Right lobe of liver (tissue), 6 donors: Measurements from ENCODE around the gene TMEM120B. TPM values are rescaled to one million over a fixed set of nuclear protein-coding genes. Genes with fewer than 3 reads are reported as not detected.
A peak's percentile ranks its signal among the peaks of the same experiment; 100 is the strongest.

Source experiments
- ATAC-seq, 4 donors: fragments of 200-7000 bp; cut with Tn5 transposase; one replicate each; pipeline ENCODE4 v1.9.1; 2020; ENCODE audit warnings: mild to moderate bottlenecking in 4 of 4, moderate library complexity in 4 of 4
- DNase-seq, 3 donors: peaks; one replicate each; pipeline ENCODE4 v3.0.0-alpha.2; 2020
- H3K27ac ChIP-seq, 3 donors: fragments of 200-600 bp; one replicate each; pipeline ENCODE4 v1.8.0; 2022
- H3K27me3 ChIP-seq, 2 donors: fragments of 200-600 bp; one replicate each; pipeline ENCODE4 v1.8.0; 2022
- H3K36me3 ChIP-seq, 4 donors: fragments of 200-600 bp; sonication (generic) in 1 of 4; one replicate each; pipeline versions ENCODE4 v1.5.1 to v1.8.0; 2017 to 2022; ENCODE audit warnings: control low read depth in 1 of 4
- H3K4me1 ChIP-seq, 4 donors: fragments of 200-600 bp; sonication (generic) in 1 of 4; one replicate each; pipeline versions ENCODE4 v1.5.1 to v1.8.0; 2017 to 2022; ENCODE audit warnings: control low read depth in 1 of 4
- H3K4me3 ChIP-seq, 3 donors: fragments of 200-600 bp; one replicate each; pipeline ENCODE4 v1.8.0; 2022
- H3K9me3 ChIP-seq, 4 donors: fragments of 200-600 bp; sonication (generic) in 1 of 4; one replicate each; pipeline versions ENCODE4 v1.5.1 to v1.8.0; 2017 to 2022; ENCODE audit warnings: control low read depth in 1 of 4
- POLR2A ChIP-seq: fragments of 450-650 bp; IDR thresholded peaks from one replicate; pipeline ENCODE4 v1.6.1; 2017; ENCODE audit warnings: antibody characterized with exemption, mild to moderate bottlenecking
- WGBS: methylation state at CpG from one replicate; pipeline ENCODE4 v1.1.6; 2018; ENCODE audit warnings: low coverage, low lambda C conversion rate; ENCODE audit not compliant: insufficient coverage; ENCODE audit errors: missing lambda C conversion rate; 5-methylcytosine and 5-hydroxymethylcytosine counted together
- intact Hi-C, 2 donors: fragments of 100-400 bp; cut with DNase I; formaldehyde crosslinking; loops; one replicate each; pipeline versions ENCODE4 v1.11.2 to v1.14.1; 2022
- total RNA-seq, 6 experiments: library from RNA; depleted of rRNA in 2 of 6; stranded (reverse); fragments of >200 nt in 2 of 6; fragmentation: NEBNext Ultra II Directional in 3 of 6; extraction: Animal tissue kit (Norgen Biotek cat#: 25700) in 3 of 6; gene quantifications; one replicate each; pipeline versions ENCODE4 v1.1.0 to v1.2.4, GENCODE V29; 2016 to 2023
- TF ChIP-seq, protein P1 (sequence below), 4 donors: fragments of 200-600 bp in 3 of 4; fragments of 450-650 bp in 1 of 4; IDR thresholded peaks; one replicate each; pipeline versions ENCODE4 v1.5.1 to v1.8.0; 2016 to 2022; ENCODE audit warnings: antibody characterized with exemption in 4 of 4, mild to moderate bottlenecking in 2 of 4
- donor health status: DM: no; HTN: yes; CAD: no.
- donor health status: DM: no; HTN: no; CAD: no.
- donor health status: DM: no; HTN: no; CAD: no.
- donor health status: DM: no; HTN: yes; CAD: no.
- donor health status: DM: no; HTN: yes; CAD: no.

TMEM120B gene
- total RNA-seq, 6 experiments from 2014 or later: 3.3 to 6.4 (median 4.7) TPM

DNA sequence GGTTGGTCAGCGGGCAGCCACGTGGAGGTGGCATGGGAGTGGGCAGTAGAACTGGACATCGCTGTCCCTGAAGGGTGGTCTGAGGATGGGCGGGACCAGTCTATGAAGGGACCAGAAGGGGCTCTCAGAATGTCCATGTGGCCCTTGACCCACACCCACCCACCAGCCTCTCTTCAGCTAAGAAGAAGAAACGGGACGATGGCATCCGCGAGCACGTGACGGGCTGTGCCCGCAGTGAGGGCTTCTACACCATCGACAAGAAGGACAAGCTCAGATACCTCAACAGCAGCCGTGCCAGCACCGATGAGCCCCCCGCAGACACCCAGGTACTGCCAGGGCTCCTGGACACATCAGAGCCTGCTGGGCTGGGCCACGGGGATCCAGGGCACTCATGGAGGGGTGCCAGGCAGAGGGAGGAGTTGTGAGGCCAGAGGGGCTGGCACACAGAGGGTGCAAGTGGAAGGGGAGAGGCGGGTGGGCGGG lies 112.5 kb downstream of the TMEM120B start:
- ATAC-seq (peak in 2 of 4 donors; percentile 10 to 16), DNase-seq (peak in 1 of 3 donors; percentile 58)
- no peaks in the 10 kb centered on the region for H3K27me3 ChIP-seq
- 81% methylated on average over 5 of the region's 18 CpGs for WGBS
- no peaks in the 10 kb centered on the region for H3K4me1 ChIP-seq
- intact Hi-C loops: no loop called here
- no peak overlapping the region for H3K4me3 ChIP-seq
- no peak for TF ChIP-seq POLR2A
- TF ChIP-seq, protein P1, sequence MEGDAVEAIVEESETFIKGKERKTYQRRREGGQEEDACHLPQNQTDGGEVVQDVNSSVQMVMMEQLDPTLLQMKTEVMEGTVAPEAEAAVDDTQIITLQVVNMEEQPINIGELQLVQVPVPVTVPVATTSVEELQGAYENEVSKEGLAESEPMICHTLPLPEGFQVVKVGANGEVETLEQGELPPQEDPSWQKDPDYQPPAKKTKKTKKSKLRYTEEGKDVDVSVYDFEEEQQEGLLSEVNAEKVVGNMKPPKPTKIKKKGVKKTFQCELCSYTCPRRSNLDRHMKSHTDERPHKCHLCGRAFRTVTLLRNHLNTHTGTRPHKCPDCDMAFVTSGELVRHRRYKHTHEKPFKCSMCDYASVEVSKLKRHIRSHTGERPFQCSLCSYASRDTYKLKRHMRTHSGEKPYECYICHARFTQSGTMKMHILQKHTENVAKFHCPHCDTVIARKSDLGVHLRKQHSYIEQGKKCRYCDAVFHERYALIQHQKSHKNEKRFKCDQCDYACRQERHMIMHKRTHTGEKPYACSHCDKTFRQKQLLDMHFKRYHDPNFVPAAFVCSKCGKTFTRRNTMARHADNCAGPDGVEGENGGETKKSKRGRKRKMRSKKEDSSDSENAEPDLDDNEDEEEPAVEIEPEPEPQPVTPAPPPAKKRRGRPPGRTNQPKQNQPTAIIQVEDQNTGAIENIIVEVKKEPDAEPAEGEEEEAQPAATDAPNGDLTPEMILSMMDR (IDR thresholded peaks at IDR 0.05): no peak
- H3K9me3 ChIP-seq: no peaks in the 10 kb centered on the region
- H3K36me3 ChIP-seq: peaks cover under 1 to 80% (median 47%) of the 10 kb centered on the region in 4 donors
- no peak overlapping the region for H3K27ac ChIP-seq

DNA sequence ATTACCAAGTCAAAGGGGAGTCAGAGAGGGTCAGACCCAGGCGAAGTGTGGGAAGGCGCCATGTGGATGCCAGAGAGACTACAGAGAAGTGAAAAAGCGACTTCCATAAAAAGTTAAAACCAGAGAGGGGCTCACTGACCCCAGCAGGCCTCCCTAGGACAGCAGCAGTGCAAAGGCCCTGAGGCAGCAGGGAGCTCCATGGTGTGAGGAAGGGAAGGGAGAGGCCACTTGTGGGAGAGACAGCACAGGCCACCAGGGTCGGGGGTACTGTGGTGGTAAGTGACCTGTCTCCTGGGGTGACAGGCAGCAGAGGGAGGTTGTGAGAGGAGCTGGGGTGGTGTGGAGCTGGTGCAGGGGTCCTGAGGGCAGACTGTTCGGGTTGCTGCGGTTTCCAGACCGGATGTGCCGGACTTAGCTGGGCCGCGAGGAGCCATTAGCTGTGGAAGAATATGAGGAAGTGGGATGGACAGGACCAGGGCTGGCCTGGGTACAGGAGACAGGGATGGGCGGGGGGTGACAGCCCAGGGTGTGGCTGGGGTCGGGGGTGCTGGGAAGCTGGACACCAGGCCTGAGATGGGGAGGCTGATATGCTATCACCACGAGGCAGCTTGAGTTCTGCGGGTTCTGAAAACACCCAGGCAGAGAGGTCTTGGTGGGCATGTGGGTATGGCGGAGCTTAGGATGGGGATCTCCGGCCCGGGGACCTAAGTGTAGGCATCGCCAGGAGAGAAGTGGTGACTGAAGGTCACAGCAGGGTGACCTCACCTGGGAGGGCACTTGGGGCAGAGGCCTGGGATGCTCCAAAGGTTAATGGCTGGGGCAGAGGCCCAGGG lies 114.0 kb downstream of the TMEM120B start:
- WGBS: 87% methylated on average over 12 of the region's 18 CpGs
- TF ChIP-seq POLR2A: no peak
- TF ChIP-seq, protein P1 (IDR thresholded peaks at IDR 0.05): no peak
- no peak for DNase-seq

DNA sequence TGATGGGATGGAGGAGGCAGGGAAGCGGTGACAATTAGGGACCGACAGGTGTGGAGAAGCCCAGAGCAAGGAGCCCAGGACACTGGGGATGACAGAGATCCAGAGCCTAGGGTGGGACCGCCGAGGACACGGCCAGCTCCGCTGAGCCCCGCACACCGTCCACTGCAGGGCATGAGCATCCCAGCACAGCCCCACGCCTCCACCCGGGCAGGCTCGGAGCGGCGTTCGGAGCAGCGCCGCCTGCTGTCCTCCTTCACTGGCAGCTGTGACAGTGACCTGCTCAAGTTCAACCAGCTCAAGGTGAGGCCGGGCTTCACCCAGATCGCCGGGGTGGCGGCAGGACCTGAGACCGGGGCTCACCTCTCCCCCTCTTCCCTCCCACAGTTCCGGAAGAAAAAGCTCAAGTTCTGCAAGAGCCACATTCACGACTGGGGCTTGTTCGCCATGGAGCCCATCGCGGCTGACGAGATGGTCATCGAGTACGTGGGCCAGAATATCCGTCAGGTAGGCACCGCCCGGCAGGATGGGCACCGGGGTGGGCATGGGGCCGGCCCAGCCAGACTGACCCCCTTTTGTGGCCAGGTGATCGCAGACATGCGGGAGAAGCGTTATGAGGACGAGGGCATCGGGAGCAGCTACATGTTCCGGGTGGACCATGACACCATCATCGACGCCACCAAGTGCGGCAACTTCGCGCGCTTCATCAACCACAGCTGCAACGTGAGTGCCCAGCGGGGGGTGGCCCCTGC lies 115.0 kb downstream of the TMEM120B start:
- Histone ChIP-seq H3K4me1 (no peaks in the 10 kb centered on the region), H3K36me3 (peaks cover 0 to 74% (median 33%) of the 10 kb centered on the region in 4 donors), H3K27me3 (no peaks in the 10 kb centered on the region), H3K9me3 (no peaks in the 10 kb centered on the region), H3K4me3 (no peak overlapping the region), H3K27ac (no peak overlapping the region)
- DNase-seq (no peak), ATAC-seq (no peak)
- intact Hi-C loops: no loop called here
- TF ChIP-seq, protein P1 (IDR thresholded peaks at IDR 0.05): no peak
- TF ChIP-seq POLR2A: no peak
- WGBS: 87% methylated on average over 10 of the region's 48 CpGs

More for the DNA sequence above, 114.0 kb downstream of the TMEM120B start:
- H3K4me1 ChIP-seq: no peaks in the 10 kb centered on the region
- H3K4me3 ChIP-seq: no peak overlapping the region
- no peaks in the 10 kb centered on the region for H3K9me3 ChIP-seq
- H3K27ac ChIP-seq: no peak overlapping the region
- no peaks in the 10 kb centered on the region for H3K27me3 ChIP-seq
- intact Hi-C loops: no loop called here
- ATAC-seq: peak in 2 of 4 donors; percentile 4 to 21
- H3K36me3 ChIP-seq: peaks cover 0 to 78% (median 41%) of the 10 kb centered on the region in 4 donors

DNA sequence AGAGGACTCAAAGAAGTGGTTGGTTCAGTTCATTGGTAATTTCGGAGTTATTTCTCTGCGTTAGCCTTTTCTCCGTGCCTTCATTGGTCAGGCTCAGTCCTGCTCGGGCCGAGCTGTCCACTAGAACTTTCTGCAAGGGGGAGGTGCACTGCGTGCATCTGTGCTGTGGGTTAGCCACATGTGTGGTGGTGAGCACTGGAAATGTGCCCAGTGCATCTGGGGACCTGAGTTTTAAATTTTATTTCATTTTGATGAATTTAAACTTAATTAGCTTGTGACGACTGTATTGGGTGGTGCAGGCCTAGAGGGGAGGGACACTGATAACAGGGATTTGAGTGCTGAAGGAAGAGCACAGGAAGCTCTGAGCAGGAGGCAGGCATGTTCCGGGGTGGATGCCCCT lies 115.8 kb downstream of the TMEM120B start:
- 85% methylated on average over 7 of the region's 8 CpGs for WGBS
- Histone ChIP-seq H3K9me3 (no peaks in the 10 kb centered on the region), H3K4me1 (no peaks in the 10 kb centered on the region), H3K4me3 (no peak overlapping the region), H3K27ac (no peak overlapping the region), H3K27me3 (no peaks in the 10 kb centered on the region), H3K36me3 (peaks cover 0 to 67% (median 30%) of the 10 kb centered on the region in 4 donors)
- intact Hi-C loops: no loop called here
- ATAC-seq: no peak
- no peak for DNase-seq
- TF ChIP-seq, protein P1 (IDR thresholded peaks at IDR 0.05): no peak
- no peak for TF ChIP-seq POLR2A
